GM23338 (cell line): ENCODE data around the gene FAM76A. TPM values are rescaled to one million over a fixed set of nuclear protein-coding genes. Genes with fewer than 3 reads are reported as not detected.

ENCODE experiments used
- ATAC-seq: fragments of 200-7000 bp; cut with Tn5 transposase; 3 replicates; pipeline ENCODE4 v1.9.1; 2020
- DNase-seq: peaks from one replicate; pipeline ENCODE4 v3.0.0-alpha.2; 2015; ENCODE audit warnings: low spot score
- H2AFZ ChIP-seq: fragments of 200-600 bp; sonication (generic); 2 replicates; pipeline ENCODE4 v1.8.0; 2016; ENCODE audit warnings: antibody characterized with exemption, mild to moderate bottlenecking, moderate library complexity
- H3F3A ChIP-seq: fragments of 200-600 bp; sonication (generic); replicated peaks from 2 replicates; pipeline ENCODE4 v1.8.0; 2017; ENCODE audit warnings: antibody characterized with exemption, mixed run types, low read depth
- H3K27ac ChIP-seq: fragments of 200-600 bp; sonication (generic); 2 replicates; pipeline ENCODE4 v1.6.1; 2016; ENCODE audit warnings: low read depth
- H3K27me3 ChIP-seq: fragments of 200-600 bp; sonication (generic); 2 replicates; pipeline ENCODE4 v1.8.0; 2016; ENCODE audit warnings: mild to moderate bottlenecking, mixed run types, moderate library complexity; ENCODE audit not compliant: insufficient read depth
- H3K36me3 ChIP-seq: fragments of 200-600 bp; sonication (generic); 2 replicates; pipeline ENCODE4 v1.8.0; 2016; ENCODE audit warnings: mild to moderate bottlenecking; ENCODE audit not compliant: insufficient read depth
- H3K4me1 ChIP-seq: fragments of 200-600 bp; sonication (generic); 2 replicates; pipeline ENCODE4 v1.8.0; 2016; ENCODE audit warnings: mild to moderate bottlenecking, moderate library complexity; ENCODE audit not compliant: insufficient read depth
- H3K4me2 ChIP-seq: fragments of 200-600 bp; sonication (generic); 2 replicates; pipeline ENCODE4 v1.7.1; 2017; ENCODE audit warnings: mixed run types
- H3K4me3 ChIP-seq: fragments of 200-600 bp; sonication (generic); 2 replicates; pipeline ENCODE4 v1.6.1; 2016; ENCODE audit warnings: mixed run types
- H3K79me2 ChIP-seq: fragments of 200-600 bp; sonication (generic); replicated peaks from 2 replicates; pipeline ENCODE4 v1.8.0; 2017; ENCODE audit warnings: mild to moderate bottlenecking; ENCODE audit not compliant: insufficient read depth
- H3K9me2 ChIP-seq: fragments of 200-600 bp; sonication (generic); 2 replicates; pipeline ENCODE4 v1.8.0; 2017; ENCODE audit not compliant: insufficient read depth
- H4K20me1 ChIP-seq: fragments of 200-600 bp; sonication (generic); replicated peaks from 2 replicates; pipeline ENCODE4 v1.8.0; 2017; ENCODE audit warnings: mild to moderate bottlenecking; ENCODE audit not compliant: insufficient read depth
- H3K27ac Mint-ChIP-seq: 2 replicates; pipeline ENCODE4 v1.8.0; 2020; ENCODE audit warnings: inconsistent platforms, mild to moderate bottlenecking, moderate library complexity, mixed read lengths
- H3K27me3 Mint-ChIP-seq: 3 replicates; pipeline ENCODE4 v1.8.0; 2022; ENCODE audit warnings: low read depth, mild to moderate bottlenecking, moderate library complexity, mixed read lengths, inconsistent platforms; ENCODE audit not compliant: insufficient read depth, poor library complexity
- H3K36me3 Mint-ChIP-seq: 3 replicates; pipeline ENCODE4 v1.8.0; 2021; ENCODE audit warnings: low read depth, mild to moderate bottlenecking, inconsistent platforms, moderate library complexity, mixed read lengths
- H3K4me1 Mint-ChIP-seq: 3 replicates; pipeline ENCODE4 v1.8.0; 2020; ENCODE audit warnings: mild to moderate bottlenecking, inconsistent platforms, mixed read lengths
- H3K4me3 Mint-ChIP-seq: 3 replicates; pipeline ENCODE4 v1.8.0; 2021; ENCODE audit warnings: moderate library complexity, mild to moderate bottlenecking, inconsistent platforms, mixed read lengths
- H3K9me3 Mint-ChIP-seq: 3 replicates; pipeline ENCODE4 v1.8.0; 2020; ENCODE audit warnings: moderate library complexity, mild to moderate bottlenecking, inconsistent platforms, mixed read lengths
- CREB1 ChIP-seq: fragments of 250-450 bp; sonication (Bioruptor Pico); IDR thresholded peaks from 2 replicates; pipeline ENCODE4 v1.5.0; 2020; ENCODE audit warnings: low read depth, mild to moderate bottlenecking, moderate library complexity
- EZH2 ChIP-seq: fragments of 200-600 bp; sonication (generic); IDR thresholded peaks from one replicate; pipeline ENCODE4 v1.8.0; 2017; ENCODE audit warnings: antibody characterized with exemption, mild to moderate bottlenecking, low read depth; ENCODE audit not compliant: unreplicated experiment
- EZH2phosphoT487 ChIP-seq: fragments of 200-600 bp; sonication (generic); IDR thresholded peaks from one replicate; pipeline ENCODE4 v1.8.1; 2018; ENCODE audit warnings: antibody characterized with exemption; ENCODE audit not compliant: unreplicated experiment
- JUNB ChIP-seq: IDR thresholded peaks from one replicate; pipeline ENCODE4 v1.6.1; 2016; ENCODE audit warnings: antibody characterized with exemption; ENCODE audit not compliant: unreplicated experiment
- NANOG ChIP-seq: IDR thresholded peaks from 2 replicates; pipeline ENCODE4 v1.6.1; 2016; ENCODE audit warnings: antibody characterized with exemption, borderline replicate concordance
- POLR2AphosphoS5 ChIP-seq: IDR thresholded peaks from 2 replicates; pipeline ENCODE4 v1.6.1; 2016; ENCODE audit warnings: antibody characterized with exemption, low read depth
- STAT1 ChIP-seq: IDR thresholded peaks from one replicate; pipeline ENCODE4 v1.6.1; 2016; ENCODE audit warnings: antibody characterized with exemption; ENCODE audit not compliant: unreplicated experiment
- ZNF114 ChIP-seq: fragments of 250-450 bp; sonication (Bioruptor Pico); IDR thresholded peaks from 2 replicates; pipeline ENCODE4 v1.5.0; 2020; ENCODE audit warnings: mild to moderate bottlenecking, moderate library complexity
- ZNF331 ChIP-seq: fragments of 250-450 bp; sonication (Bioruptor Pico); IDR thresholded peaks from 2 replicates; pipeline ENCODE4 v1.5.0; 2020; ENCODE audit warnings: low read depth, mild to moderate bottlenecking, moderate library complexity
- polyA plus RNA-seq: library from polyadenylated mRNA; unstranded; fragments of >200 nt; fragmentation: Nextera tagmentation; extraction: Ambion mirVana; gene quantifications from 2 replicates; pipeline ENCODE4 v1.2.1, GENCODE V29; 2016
- total RNA-seq: library from RNA; depleted of rRNA; stranded (reverse); fragments of >200 nt; shearing (Covaris generic); gene quantifications from 2 replicates; pipeline ENCODE4 v1.2.3, GENCODE V29; 2014
- TF ChIP-seq, protein P1 (sequence below): fragments of 250-450 bp; sonication (Bioruptor Pico); IDR thresholded peaks from 2 replicates; pipeline ENCODE4 v1.5.0; 2020; ENCODE audit warnings: mild to moderate bottlenecking, moderate library complexity
- TF ChIP-seq, protein P2 (sequence below): IDR thresholded peaks from 2 replicates; pipeline ENCODE4 v1.6.1; 2016; ENCODE audit warnings: antibody characterized with exemption
- TF ChIP-seq, protein P3 (sequence below), 2 experiments: fragments of 200-600 bp in 1 of 2; sonication (generic) in 1 of 2; conservative IDR thresholded peaks; 2 replicates each; pipeline versions ENCODE4 v1.5.1 to v1.6.1; 2016 to 2017; ENCODE audit warnings: antibody characterized with exemption in 2 of 2, low read depth in 2 of 2, mild to moderate bottlenecking in 2 of 2, moderate library complexity in 1 of 2
- TF ChIP-seq, protein P4 (sequence below): IDR thresholded peaks from one replicate; pipeline ENCODE4 v1.6.1; 2018; ENCODE audit warnings: antibody characterized with exemption; ENCODE audit not compliant: unreplicated experiment

FAM76A gene
- total and polyA plus RNA-seq, 2 experiments from 2014 or later = 12.5 to 13.8 TPM

DNA sequence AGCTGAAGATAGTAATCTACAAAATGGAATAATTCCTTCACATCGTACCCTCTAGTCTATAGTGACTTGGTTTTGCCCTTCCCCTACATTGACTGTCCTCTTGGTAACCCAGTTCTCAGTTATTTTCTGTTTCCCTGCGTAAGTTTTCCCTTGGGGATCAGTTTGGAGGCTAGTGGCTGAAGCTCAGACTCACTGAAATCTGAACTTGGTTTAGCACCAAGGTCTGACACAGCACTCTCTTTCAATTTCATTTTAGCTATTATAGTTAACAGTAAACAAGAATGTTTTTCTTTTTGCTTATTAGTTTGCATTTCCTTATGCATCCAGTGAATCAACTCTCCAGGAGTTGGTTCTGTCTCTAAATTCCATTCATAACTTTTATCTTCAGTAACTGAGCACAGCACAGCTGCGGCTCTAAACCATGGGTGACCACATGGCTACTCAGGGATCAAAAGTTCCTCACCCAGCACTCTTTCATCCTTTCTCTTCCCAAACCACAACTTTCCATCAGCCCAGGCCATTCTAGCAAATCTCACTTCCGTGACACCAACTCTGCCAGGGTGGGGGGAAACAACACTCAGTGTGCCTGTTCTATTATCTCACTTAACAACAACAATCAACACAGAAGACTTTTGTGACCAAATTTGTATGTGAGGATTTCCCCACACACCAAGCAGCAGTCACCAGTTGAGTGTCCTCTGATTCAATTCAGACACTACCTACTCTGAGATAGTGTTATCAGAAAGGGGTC, 36.2 kb upstream of the FAM76A start:
- Histone ChIP-seq H3K36me3 (no peaks in the 10 kb centered on the region), H3K4me2 (peak overlapping the region; percentile 36; the same call in 1 of the 2 replicates), H3F3A (no peaks in the 10 kb centered on the region), H3K4me3 (no peak overlapping the region), H3K27me3 (no peaks in the 10 kb centered on the region), H2AFZ (peak overlapping the region; percentile 35), H3K79me2 (no peaks in the 10 kb centered on the region), H3K9me2 (no peaks in the 10 kb centered on the region), H3K27ac (0 out of 2 replicates have a peak overlapping the region, but pooled peaks have one; percentile 14), H4K20me1 (no peaks in the 10 kb centered on the region), H3K4me1 (peaks cover 6% of the 10 kb centered on the region)
- ATAC-seq (peak; percentile 26), DNase-seq (no peak)
- H3K27ac Mint-ChIP-seq = 0 out of 2 replicates have a peak overlapping the region, but pooled peaks have one; percentile 6
- H3K27me3 Mint-ChIP-seq = peaks cover 7% of the 10 kb centered on the region
- peaks cover 22% of the 10 kb centered on the region; the same call in 2 of the 3 replicates for H3K9me3 Mint-ChIP-seq
- peaks cover 7% of the 10 kb centered on the region for H3K36me3 Mint-ChIP-seq
- TF ChIP-seq, protein P1, sequence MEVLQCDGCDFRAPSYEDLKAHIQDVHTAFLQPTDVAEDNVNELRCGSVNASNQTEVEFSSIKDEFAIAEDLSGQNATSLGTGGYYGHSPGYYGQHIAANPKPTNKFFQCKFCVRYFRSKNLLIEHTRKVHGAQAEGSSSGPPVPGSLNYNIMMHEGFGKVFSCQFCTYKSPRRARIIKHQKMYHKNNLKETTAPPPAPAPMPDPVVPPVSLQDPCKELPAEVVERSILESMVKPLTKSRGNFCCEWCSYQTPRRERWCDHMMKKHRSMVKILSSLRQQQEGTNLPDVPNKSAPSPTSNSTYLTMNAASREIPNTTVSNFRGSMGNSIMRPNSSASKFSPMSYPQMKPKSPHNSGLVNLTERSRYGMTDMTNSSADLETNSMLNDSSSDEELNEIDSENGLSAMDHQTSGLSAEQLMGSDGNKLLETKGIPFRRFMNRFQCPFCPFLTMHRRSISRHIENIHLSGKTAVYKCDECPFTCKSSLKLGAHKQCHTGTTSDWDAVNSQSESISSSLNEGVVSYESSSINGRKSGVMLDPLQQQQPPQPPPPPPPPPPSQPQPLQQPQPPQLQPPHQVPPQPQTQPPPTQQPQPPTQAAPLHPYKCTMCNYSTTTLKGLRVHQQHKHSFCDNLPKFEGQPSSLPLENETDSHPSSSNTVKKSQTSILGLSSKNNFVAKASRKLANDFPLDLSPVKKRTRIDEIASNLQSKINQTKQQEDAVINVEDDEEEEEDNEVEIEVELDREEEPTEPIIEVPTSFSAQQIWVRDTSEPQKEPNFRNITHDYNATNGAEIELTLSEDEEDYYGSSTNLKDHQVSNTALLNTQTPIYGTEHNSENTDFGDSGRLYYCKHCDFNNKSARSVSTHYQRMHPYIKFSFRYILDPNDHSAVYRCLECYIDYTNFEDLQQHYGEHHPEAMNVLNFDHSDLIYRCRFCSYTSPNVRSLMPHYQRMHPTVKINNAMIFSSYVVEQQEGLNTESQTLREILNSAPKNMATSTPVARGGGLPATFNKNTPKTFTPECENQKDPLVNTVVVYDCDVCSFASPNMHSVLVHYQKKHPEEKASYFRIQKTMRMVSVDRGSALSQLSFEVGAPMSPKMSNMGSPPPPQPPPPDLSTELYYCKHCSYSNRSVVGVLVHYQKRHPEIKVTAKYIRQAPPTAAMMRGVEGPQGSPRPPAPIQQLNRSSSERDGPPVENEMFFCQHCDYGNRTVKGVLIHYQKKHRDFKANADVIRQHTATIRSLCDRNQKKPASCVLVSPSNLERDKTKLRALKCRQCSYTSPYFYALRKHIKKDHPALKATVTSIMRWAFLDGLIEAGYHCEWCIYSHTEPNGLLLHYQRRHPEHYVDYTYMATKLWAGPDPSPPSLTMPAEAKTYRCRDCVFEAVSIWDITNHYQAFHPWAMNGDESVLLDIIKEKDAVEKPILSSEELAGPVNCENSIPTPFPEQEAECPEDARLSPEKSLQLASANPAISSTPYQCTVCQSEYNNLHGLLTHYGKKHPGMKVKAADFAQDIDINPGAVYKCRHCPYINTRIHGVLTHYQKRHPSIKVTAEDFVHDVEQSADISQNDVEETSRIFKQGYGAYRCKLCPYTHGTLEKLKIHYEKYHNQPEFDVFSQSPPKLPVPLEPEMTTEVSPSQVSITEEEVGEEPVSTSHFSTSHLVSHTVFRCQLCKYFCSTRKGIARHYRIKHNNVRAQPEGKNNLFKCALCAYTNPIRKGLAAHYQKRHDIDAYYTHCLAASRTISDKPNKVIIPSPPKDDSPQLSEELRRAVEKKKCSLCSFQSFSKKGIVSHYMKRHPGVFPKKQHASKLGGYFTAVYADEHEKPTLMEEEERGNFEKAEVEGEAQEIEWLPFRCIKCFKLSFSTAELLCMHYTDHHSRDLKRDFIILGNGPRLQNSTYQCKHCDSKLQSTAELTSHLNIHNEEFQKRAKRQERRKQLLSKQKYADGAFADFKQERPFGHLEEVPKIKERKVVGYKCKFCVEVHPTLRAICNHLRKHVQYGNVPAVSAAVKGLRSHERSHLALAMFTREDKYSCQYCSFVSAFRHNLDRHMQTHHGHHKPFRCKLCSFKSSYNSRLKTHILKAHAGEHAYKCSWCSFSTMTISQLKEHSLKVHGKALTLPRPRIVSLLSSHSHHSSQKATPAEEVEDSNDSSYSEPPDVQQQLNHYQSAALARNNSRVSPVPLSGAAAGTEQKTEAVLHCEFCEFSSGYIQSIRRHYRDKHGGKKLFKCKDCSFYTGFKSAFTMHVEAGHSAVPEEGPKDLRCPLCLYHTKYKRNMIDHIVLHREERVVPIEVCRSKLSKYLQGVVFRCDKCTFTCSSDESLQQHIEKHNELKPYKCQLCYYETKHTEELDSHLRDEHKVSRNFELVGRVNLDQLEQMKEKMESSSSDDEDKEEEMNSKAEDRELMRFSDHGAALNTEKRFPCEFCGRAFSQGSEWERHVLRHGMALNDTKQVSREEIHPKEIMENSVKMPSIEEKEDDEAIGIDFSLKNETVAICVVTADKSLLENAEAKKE = no peak
- TF ChIP-seq, protein P2, sequence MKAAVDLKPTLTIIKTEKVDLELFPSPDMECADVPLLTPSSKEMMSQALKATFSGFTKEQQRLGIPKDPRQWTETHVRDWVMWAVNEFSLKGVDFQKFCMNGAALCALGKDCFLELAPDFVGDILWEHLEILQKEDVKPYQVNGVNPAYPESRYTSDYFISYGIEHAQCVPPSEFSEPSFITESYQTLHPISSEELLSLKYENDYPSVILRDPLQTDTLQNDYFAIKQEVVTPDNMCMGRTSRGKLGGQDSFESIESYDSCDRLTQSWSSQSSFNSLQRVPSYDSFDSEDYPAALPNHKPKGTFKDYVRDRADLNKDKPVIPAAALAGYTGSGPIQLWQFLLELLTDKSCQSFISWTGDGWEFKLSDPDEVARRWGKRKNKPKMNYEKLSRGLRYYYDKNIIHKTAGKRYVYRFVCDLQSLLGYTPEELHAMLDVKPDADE = no peak
- no peak for TF ChIP-seq ZNF331 (CRISPR knock-in tag)
- no peak for TF ChIP-seq ZNF114 (CRISPR knock-in tag)
- TF ChIP-seq POLR2AphosphoS5 = no peak
- no peak for TF ChIP-seq STAT1
- TF ChIP-seq CREB1 = no peak
- no peak for TF ChIP-seq EZH2phosphoT487
- TF ChIP-seq NANOG = no peak
- TF ChIP-seq JUNB = no peak
- TF ChIP-seq, protein P3, sequence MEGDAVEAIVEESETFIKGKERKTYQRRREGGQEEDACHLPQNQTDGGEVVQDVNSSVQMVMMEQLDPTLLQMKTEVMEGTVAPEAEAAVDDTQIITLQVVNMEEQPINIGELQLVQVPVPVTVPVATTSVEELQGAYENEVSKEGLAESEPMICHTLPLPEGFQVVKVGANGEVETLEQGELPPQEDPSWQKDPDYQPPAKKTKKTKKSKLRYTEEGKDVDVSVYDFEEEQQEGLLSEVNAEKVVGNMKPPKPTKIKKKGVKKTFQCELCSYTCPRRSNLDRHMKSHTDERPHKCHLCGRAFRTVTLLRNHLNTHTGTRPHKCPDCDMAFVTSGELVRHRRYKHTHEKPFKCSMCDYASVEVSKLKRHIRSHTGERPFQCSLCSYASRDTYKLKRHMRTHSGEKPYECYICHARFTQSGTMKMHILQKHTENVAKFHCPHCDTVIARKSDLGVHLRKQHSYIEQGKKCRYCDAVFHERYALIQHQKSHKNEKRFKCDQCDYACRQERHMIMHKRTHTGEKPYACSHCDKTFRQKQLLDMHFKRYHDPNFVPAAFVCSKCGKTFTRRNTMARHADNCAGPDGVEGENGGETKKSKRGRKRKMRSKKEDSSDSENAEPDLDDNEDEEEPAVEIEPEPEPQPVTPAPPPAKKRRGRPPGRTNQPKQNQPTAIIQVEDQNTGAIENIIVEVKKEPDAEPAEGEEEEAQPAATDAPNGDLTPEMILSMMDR (conservative IDR thresholded peaks at IDR 0.05; ENCODE audit: low read depth in 2 of 2) = no peak
- TF ChIP-seq, protein P4, sequence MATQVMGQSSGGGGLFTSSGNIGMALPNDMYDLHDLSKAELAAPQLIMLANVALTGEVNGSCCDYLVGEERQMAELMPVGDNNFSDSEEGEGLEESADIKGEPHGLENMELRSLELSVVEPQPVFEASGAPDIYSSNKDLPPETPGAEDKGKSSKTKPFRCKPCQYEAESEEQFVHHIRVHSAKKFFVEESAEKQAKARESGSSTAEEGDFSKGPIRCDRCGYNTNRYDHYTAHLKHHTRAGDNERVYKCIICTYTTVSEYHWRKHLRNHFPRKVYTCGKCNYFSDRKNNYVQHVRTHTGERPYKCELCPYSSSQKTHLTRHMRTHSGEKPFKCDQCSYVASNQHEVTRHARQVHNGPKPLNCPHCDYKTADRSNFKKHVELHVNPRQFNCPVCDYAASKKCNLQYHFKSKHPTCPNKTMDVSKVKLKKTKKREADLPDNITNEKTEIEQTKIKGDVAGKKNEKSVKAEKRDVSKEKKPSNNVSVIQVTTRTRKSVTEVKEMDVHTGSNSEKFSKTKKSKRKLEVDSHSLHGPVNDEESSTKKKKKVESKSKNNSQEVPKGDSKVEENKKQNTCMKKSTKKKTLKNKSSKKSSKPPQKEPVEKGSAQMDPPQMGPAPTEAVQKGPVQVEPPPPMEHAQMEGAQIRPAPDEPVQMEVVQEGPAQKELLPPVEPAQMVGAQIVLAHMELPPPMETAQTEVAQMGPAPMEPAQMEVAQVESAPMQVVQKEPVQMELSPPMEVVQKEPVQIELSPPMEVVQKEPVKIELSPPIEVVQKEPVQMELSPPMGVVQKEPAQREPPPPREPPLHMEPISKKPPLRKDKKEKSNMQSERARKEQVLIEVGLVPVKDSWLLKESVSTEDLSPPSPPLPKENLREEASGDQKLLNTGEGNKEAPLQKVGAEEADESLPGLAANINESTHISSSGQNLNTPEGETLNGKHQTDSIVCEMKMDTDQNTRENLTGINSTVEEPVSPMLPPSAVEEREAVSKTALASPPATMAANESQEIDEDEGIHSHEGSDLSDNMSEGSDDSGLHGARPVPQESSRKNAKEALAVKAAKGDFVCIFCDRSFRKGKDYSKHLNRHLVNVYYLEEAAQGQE = no peak
- no peak for TF ChIP-seq EZH2
- peaks cover 13% of the 10 kb centered on the region for H3K4me1 Mint-ChIP-seq
- H3K4me3 Mint-ChIP-seq = no peak overlapping the region
